Endometrial microvascular endothelial cells (primary cell): ENCODE measurements around the gene SLC16A12. TPM values are rescaled to one million over a fixed set of nuclear protein-coding genes. Genes with fewer than 3 reads are reported as not detected.

Experiments used
- in situ Hi-C: cut with HindIII; loops from 2 replicates; pipeline ENCODE4 v1.10.0; 2017; ENCODE audit warnings: low sequenced_read_pairs, low pct_unique_long_range_greater_than_20kb; ENCODE audit errors: inconsistent ontology term
- total RNA-seq: library from RNA; depleted of rRNA; stranded (reverse); fragments of >200 nt; gene quantifications from one replicate; pipeline ENCODE4 v1.2.3, GENCODE V29; 2015; ENCODE audit errors: inconsistent ontology term

The SLC16A12 gene
- total RNA-seq, 1 donor from 2014 or later, result not detected

DNA sequence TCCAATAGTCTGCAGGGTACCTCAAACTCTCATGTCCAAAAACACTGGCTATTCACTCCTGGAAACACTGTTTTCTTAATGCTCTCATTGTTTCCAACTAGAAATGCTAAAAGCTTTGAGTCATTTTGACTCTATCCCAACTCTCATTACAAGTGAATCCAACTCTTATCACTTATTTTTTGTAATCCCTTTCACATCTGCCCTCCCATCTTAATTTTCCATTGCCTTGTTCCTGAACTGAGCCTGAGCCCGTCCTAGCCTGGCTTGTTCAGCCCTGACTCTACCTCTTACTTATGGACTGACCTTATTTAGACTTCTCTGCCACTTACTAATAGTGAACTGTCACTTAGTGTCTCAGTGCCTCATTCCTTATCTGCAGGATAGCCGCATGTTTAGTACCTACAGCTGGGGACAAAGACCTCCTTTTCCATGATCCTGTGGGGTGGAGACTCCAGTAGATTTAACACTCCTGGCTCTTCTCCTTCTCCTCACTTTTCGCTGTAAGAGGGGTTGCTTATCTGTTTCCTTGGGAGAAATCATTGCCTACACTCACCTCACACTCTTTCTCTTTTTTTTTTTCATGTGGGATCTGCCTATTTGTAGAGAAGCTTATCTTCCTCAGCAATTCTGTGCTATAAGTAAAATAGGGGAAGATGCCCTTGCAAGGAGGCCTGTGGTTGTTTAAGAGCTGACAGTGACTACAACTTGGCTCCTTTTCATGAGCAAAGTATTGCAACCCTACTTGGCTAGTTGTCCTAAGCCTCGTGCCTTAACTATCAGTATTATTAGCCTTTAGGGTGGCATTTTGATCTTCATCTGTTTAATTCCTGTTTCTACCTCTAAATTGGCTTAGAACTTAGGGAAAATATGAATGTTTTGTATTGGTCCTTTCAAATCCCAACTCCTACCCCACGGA is 56.4 kb downstream of the SLC16A12 start:
- in situ Hi-C loops, result no loop called here

DNA sequence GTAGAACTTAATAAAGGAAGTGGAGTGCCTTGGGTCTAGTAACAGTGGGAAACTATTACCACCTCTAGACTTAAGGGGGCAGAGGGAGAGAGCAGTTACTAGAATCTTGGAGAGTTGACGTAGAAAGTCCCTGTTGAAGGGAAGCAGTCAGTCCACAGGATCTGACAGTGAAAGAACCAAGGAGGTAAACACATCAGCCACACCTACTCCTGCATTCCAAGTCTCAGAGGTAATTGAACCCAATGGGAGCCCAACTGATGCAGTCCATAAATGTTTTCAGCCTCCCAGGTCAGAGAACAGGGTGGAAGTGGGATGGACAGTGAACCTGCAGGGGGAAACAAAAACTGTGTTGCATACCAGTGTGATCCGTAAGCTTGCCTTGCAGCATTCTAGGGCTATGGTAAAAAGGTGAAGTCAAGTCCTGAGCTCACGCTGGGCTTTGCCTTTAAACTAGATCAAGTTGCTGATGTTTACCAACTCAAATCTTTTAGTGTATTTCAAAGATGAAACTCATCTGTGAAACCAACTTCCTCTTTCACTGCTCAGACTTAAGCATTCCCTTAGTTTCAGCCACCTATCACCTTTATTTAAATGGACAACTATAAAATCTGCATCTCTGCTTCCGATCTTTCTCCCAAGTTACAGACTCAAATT is 57.2 kb downstream of the SLC16A12 start:
- in situ Hi-C loops, result no loop called here

DNA sequence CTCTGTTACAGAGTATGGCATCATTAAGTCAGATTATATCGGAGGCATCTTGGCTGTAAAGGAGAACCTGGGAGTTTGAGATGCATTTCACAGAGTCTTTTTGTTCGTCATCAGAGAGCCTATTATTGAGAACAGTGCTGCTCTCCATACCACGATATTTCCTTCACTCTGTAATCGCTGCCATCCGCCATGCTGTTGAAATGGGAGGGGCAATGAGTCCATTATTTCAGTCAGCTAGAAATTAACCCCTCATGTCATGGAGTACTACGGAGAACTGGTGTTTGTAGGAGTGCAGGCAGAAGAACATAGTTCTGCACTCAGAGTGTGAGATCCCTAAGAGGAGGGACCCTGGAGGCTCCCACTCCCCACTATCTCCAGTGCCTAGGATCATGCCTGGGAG is 59.2 kb downstream of the SLC16A12 start:
- in situ Hi-C loops, result no loop called here

DNA sequence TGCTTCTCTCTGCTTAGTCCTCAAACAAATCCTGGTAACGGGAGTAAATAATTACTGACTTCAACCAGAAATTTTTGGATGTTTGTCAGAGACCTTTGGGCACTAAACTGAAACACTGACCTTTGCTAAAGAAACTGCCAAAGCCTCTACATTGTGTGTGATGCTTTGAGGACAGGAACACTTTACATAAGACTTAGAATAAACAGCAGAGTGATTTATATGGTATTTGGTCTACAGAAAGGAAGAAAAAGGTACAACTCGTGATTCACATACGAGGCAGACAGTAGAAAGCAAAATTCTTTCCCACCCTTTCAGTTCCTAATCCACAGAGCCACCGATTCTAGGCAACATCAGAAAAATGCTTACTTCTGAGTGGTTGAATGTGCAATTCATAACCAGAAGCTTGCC is 59.8 kb downstream of the SLC16A12 start:
- in situ Hi-C loops, result no loop called here

DNA sequence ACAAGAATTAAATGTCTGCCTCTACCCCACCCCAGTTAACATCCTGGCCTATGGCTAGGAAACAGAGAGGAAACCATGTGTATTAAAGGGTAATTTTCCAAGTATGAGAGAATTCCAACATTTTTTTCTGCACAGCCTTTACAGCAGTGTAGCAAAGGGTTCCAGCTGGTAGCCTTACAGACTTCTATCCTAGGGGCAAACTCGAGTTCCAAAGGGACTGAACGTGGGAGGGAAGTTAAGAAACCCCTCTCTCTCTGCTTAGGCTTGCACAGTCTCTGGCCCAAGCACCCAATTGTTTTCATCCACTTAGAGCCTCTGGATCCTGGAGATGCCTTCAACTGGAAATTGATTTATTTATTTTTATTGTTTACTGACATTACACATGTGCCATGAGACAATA is 60.3 kb downstream of the SLC16A12 start:
- in situ Hi-C loops, result no loop called here

DNA sequence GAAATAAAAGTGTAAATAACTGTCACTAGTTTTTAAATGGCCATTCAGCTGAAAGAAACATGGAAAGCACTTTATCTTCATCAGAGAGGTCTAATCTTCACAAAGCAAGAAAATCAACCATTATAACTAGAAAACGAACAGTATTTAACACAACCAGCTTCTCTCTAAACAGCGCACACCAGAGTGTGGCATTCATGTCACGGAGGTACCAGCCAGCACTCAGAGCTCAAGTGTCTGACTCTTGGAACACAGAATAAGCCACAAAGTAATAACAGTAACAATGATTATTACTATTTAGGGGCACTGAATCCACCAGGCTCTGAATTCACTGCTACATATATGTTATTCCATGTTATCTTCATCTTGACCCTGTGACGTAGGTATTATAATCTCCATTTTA is 60.9 kb downstream of the SLC16A12 start:
- in situ Hi-C loops, result no loop called here

DNA sequence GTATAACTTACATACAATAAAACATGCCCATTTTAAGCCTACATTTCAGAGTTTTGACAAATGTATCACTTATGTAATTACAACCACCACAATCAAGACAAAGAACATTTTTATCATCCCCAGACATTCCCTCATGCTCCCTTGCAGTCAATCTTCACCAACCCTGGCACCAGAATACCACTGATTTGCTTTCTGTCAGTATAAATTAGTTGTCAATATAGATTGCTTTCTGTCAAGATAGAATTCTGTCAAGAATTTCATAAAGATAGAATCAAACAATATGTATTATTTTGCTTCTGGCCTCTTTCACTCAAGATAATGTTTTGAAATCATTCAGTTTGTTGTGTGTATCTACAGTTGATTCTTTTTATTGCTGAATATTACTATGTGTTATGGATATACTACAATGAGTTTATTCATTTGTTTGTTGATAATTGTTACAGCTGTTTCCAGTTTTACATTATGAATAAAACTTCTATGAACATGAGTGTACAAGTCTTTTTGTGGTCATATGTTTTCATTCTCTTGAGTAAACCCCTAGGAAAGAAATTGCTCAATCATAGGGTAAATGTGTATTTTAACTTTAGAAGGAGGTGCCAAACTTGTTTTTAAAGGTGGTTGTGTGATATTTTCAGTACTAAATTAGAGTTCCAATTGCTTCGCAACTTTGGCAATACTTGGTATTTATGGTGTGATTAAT is 64.1 kb downstream of the SLC16A12 start:
- in situ Hi-C loops, result no loop called here

DNA sequence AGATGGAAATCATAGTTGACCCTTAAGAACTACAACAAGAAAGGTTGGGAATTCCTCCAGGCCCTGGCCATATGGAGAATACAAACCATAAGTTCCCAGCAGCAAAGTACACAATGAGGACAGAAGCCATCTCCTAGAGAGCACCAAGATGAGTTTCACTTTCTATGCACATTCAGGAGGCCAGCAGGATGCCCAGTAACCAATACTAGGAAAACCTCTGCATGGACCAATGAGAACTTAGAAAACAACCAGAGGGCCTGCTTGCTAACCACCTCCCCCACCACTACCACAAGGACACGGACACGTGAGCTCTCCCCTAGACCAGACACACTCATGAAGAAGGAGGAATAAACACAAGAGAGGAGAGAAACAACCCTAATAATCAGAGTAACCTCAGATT is 64.8 kb downstream of the SLC16A12 start:
- in situ Hi-C loops, result no loop called here

DNA sequence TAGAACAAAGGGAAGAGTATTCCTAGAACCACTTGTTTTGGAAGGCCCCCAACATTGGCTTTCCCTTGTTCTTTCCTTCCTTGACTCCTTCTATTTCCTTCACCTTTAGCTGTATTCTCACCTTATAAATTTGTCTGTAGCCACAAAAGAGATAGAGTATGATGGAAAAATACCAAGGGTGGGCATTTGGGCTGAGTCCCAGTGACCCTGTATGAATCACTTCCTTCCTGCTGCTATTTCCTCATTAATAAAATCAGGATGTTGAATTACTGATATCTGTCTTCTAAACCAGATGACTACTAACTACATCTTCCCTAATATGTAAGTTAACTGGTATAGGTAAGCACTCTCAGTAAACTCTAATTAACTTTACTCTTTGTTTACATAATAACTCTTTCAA is 65.9 kb downstream of the SLC16A12 start:
- in situ Hi-C loops, result no loop called here

DNA sequence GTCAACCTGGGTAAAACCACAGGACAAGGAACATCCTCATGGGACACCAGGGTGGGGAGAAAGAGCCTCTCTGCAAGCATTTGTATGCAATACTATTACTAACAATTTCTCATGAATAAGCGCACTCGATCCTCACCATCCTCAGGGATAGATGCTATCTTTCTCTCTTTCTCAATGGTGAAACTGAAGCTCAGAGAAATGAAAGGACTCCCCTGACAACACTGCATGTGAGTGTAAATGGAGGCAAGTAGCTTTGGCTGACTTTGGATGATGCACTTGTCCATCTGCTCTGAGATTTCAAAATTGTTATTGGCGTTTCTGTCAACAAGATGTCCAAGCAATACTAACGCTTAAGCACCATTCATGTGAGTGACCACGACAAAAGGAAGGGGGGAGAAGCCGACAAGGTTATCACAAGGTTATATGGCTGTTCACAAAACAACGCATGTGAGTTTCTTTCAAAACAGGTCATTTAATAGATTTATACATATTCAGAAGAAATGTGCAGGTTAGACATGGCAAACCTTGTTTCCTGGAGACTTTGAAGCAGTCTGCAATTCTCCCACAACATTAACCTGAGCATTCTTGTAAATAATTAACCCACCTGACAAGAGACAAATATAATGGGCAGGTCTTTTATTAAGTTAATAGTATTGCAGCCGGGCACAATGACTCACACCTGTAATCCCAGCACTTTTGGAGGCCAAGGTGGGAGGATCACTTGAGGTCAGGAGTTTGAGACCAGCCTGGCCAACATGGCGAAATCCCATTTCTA is 67.0 kb downstream of the SLC16A12 start:
- in situ Hi-C loops, result no loop called here

DNA sequence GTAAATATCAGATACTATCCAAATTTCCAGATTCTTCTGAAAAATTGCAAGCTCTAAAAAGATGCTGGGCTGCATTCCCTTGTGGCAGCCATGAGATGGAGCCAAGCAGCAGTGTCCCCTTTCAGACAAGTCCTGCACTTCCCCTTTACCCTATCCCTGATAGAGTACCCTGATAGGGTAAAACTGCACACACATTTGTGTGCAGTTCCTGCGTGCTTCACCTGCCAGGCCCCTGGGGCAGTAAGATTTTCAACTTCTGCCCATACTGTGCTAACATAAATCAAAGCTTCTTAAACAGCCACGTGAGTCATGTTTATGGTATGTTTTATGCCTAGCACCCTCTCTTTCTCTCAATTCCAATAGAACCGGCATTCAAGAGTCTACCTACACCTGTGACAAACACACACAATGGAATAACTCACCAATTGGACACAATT is 68.8 kb downstream of the SLC16A12 start:
- in situ Hi-C loops, result no loop called here

DNA sequence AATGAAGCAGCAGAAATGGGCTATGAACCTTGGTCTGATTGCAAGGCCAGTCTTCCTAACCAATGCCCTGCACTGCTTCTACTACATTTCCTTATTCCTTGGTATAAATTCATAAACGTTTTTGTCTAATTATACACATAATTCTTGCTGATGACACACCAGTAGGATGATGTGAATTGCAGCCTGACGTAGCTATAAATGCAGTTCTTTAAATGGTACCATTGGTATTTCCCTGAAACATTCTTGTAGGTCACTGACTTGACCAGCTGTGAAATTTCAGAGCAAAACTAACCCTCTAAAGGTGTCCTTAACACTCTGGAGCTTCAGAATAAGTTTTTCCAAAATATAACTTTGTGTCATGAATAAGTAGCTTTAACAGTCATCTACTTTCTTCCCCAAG is 70.2 kb downstream of the SLC16A12 start:
- in situ Hi-C loops, result no loop called here

DNA sequence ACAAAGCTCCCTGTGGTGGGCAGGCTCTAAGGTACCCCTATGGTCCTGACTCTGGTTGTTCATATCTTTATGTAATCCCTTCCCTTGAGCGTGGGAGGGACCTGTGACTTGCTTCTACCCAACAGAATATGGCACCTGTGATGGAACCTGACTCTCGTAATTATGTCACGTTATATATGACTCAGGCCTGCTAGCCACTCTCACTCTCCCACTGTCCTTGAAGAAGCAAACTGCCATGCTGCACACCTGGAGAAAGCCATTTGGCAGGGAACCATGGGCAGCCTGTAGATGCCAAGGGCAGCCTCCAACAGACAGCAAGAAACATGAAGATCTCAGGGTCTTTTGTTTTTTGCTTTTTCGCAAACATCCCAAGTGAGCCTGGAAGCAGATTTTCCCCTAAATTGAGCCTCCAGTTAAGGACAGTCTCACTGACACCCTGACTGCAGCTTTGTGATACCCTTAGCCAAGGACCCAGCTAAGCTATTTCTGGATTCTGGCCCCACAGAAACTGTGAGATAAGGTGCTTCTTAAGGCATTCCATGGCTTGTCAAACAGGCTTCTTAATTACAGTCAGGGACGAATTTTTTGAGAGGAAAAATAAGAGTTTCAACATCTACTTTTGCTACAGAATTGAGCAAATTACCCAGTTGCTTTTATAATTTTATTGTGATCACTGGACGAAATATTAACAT is 71.4 kb downstream of the SLC16A12 start:
- in situ Hi-C loops, result no loop called here

DNA sequence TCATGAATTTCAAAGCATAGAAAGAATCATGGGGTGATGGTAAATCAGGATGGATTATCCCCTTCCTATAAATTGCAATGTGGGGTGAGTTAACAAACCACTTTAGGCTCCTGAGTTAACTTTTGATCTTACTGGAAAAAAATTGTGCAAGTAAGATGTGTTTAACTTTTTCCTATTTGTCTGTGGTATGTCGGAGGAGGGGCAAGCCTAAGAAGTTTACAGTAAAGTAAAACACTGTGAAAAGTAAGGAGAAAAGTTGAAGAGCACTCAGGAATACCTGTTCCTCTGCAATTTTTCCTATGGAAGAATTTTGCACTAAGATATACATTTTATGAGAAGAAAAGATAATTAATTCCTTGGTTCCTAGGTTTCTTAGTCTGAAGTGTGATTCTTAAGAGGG is 76.6 kb downstream of the SLC16A12 start:
- in situ Hi-C loops, result no loop called here

DNA sequence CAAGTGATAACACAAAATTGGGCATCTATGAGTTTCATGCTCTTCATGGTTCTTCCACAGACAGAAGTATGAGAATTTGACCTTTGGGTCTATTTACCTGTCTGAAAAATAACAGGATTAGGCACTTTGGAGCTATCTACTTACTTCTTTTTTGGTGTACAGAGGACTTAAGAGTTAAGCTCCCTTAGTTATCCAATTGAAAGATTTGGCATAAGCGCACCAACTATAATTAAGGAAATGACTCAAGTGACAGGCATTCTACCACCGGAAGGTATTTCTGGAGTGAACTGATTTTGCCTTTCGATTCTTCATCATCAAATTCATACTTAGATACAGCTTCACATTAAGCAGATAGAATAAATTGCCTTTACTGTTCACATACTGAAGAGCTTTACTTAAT is 77.1 kb downstream of the SLC16A12 start:
- in situ Hi-C loops, result no loop called here

DNA sequence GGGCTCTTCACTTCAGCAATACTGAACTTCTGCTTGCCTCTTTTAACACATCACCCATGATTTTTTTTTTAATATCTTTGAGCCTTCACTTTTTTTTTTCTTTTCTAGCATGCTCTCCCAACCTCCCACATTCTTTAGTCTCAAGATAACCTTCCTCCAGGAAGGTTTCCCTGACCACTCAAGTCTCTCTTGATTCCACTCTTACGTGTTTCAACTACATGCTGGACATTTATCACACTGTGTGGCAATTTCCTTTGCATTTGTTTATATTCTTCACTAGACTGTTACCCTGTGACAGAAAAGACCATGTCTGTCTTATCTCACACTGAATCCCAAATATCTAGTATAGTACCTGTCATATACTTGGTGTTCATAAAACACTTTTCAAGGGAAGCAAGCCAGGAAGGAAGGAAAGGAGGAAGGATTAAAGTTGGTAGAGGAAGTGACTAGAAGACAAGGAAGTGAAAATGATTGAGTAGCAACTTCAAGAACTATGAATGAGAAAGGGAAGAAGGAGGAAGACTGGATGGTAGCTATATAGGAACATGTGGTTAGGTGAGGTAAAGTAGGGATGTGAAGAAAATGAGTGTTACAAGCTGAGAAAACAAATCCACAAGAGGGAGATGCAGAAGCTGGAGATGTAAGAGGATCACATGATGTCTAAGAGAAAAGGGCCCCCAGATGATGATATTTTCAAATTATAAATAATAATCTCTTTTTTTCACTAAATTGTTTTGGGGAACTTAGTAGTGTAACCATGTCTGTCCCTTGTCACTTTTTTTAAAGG is 80.6 kb downstream of the SLC16A12 start:
- in situ Hi-C loops, result no loop called here

DNA sequence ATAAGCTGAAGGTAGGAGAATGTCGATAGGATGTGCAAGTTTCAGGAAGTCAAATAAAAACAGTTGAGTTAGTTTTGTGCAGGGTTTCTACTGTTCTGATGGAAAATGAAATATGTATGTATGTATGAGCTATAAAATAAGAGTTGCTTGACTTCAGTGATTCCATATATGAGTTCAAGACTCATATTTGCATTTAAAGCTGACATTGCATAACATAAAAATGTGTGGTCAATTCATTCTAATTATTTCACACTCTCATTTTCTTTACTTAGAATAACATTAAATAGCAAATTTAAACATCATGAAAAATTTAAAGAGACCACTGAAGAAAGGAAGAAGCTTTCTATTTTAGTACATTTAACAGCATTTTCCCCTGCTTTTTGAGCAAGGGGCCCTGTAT is 83.2 kb downstream of the SLC16A12 start:
- in situ Hi-C loops, result no loop called here

DNA sequence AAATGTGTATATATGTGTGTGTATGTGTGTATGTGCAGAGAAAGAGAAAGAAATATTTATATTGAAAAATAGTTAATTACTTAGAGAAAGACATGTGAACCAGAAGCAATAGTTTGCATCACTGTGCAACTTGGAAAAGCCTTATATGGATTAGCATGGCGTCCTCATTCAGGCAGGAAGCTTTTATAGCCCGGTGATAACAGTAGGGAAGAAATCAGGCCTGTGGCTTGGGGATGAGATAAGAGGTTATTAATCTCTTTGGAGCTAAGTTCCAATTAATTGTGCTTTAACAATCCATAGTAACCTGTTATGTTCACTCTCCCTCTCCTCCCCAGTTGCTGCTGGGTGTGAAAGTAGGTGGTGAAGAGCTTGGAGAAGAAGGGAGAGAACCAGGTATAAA is 84.5 kb downstream of the SLC16A12 start:
- in situ Hi-C loops, result no loop called here
